Left ventricle myocardium superior (tissue), 1 donor: ENCODE data around the gene GLE1. TPM values are rescaled to one million over a fixed set of nuclear protein-coding genes. Genes with fewer than 3 reads are reported as not detected.
A peak's percentile ranks its signal among the peaks of the same experiment; 100 is the strongest.
"Not testable (repeated sequence)": the region's sequence is repeated elsewhere in the genome, so short reads cannot be mapped to it uniquely, and the experiment has no call there.

ENCODE experiments used
- ATAC-seq: fragments of 200-7000 bp; cut with Tn5 transposase; one replicate; pipeline ENCODE4 v1.9.1; 2020; ENCODE audit warnings: mild to moderate bottlenecking, moderate library complexity
- DNase-seq: peaks from one replicate; pipeline ENCODE4 v3.0.0-alpha.2; 2020
- intact Hi-C: fragments of 100-400 bp; cut with micrococcal nuclease; formaldehyde crosslinking; loops from one replicate; pipeline ENCODE4 v1.11.0; 2022
- total RNA-seq: library from RNA; stranded (reverse); fragmentation: NEBNext Ultra II Directional; extraction: Animal tissue kit (Norgen Biotek cat#: 25700); gene quantifications from one replicate; pipeline ENCODE4 v1.2.1, GENCODE V29; 2021
- donor health status: DM: no; HTN: yes; CAD: no; lungs with severe emphysema.

The GLE1 gene
- total RNA-seq, 1 donor from 2014 or later: 20.6 TPM

GRCh38 chr9:128580731-128581130 is 76.2 kb downstream of the GLE1 start:
- ATAC-seq (no peak), DNase-seq (no peak)
- intact Hi-C loops: no loop called here

GRCh38 chr9:128585155-128585554 is 80.6 kb downstream of the GLE1 start:
- intact Hi-C loops: not testable (repeated sequence)
- DNase-seq: peak; percentile 75
- peak; percentile 94 for ATAC-seq

DNA sequence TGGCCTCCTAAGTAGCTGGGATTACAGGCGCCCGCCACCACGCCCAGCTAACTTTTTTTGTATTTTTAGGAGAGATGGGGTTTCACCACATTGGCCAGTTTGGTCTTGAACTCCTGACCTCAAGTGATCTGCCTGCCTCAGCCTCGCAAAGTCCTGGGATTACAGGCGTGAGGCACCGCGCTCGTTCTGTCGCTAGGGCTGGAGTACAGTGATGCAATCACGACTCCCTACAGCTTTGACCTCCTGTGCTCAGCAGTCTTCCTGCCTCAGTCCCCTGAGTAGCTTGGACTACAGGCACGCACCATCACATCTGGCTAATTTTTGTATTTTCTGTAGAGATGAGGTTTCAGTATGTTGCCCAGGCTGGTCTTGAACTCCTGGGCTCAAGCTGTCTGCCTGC is 82.4 kb downstream of the GLE1 start:
- ATAC-seq, intact Hi-C loops, DNase-seq: not testable (repeated sequence)

GRCh38 chr9:128587453-128587852 is 82.9 kb downstream of the GLE1 start:
- no peak for DNase-seq
- ATAC-seq: no peak
- intact Hi-C loops: no loop called here

DNA sequence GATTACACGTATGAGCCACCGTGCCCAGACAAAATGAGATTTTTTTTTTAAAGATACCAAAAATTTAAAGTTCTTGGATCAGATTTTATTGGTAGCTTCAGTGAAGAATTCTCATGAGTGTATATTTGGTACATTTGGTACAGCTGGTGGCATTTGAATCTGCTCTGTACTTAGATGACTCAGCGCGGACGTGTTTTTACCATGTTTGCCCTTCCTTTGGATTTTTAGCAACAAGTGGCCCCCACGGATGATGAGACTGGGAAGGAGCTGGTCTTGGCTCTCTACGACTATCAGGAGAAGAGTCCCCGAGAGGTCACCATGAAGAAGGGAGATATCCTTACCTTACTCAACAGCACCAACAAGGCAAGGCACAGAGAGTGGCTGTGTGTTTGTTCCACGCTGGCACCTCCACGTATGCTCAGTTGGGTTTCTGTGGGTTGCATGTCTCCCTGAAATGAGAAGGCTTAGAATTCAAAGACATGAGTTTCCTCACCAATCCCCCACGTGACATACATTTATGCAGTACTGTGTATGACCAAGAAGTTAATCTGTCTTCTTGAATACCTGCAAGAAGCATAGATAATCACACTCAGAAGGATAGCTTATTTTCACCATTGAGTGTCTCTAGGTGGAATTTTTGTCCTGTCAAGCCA is 84.2 kb downstream of the GLE1 start:
- intact Hi-C loops: no loop called here
- DNase-seq (no peak), ATAC-seq (no peak)

Other genes with a start within 250 kb of the GLE1 start
- 83.5 TPM for gene GOLGA2, start 228.7 kb upstream of the GLE1 start, total RNA-seq
- gene SWI5, start 228.4 kb upstream of the GLE1 start, total RNA-seq: 16.2 TPM
- gene TRUB2, start 182.3 kb upstream of the GLE1 start, total RNA-seq: 41.4 TPM
- 30.7 TPM for gene COQ4, start 181.9 kb upstream of the GLE1 start, total RNA-seq
- gene SLC27A4, start 164.2 kb upstream of the GLE1 start, total RNA-seq: 19.4 TPM
- gene URM1, start 133.3 kb upstream of the GLE1 start, total RNA-seq: 51.6 TPM
- 7.0 TPM for gene CERCAM, start 83.9 kb upstream of the GLE1 start, total RNA-seq
- 15.3 TPM for gene ODF2, start 48.7 kb upstream of the GLE1 start, total RNA-seq
- 244 TPM for gene SPTAN1, start 47.9 kb downstream of the GLE1 start, total RNA-seq
- gene DYNC2I2, start 152.1 kb downstream of the GLE1 start, total RNA-seq: 36.8 TPM
- 201 TPM for gene SET, start 184.5 kb downstream of the GLE1 start, total RNA-seq
- gene PKN3, start 197.8 kb downstream of the GLE1 start, total RNA-seq: 5.9 TPM
- gene ZDHHC12, start 219.4 kb downstream of the GLE1 start, total RNA-seq: 5.7 TPM